ENCODE data around the gene CPM. TPM values are rescaled to one million over a fixed set of nuclear protein-coding genes. Genes with fewer than 3 reads are reported as not detected.

The CPM gene
- polyA plus RNA-seq, 1 experiment = 5.8 TPM

DNA sequence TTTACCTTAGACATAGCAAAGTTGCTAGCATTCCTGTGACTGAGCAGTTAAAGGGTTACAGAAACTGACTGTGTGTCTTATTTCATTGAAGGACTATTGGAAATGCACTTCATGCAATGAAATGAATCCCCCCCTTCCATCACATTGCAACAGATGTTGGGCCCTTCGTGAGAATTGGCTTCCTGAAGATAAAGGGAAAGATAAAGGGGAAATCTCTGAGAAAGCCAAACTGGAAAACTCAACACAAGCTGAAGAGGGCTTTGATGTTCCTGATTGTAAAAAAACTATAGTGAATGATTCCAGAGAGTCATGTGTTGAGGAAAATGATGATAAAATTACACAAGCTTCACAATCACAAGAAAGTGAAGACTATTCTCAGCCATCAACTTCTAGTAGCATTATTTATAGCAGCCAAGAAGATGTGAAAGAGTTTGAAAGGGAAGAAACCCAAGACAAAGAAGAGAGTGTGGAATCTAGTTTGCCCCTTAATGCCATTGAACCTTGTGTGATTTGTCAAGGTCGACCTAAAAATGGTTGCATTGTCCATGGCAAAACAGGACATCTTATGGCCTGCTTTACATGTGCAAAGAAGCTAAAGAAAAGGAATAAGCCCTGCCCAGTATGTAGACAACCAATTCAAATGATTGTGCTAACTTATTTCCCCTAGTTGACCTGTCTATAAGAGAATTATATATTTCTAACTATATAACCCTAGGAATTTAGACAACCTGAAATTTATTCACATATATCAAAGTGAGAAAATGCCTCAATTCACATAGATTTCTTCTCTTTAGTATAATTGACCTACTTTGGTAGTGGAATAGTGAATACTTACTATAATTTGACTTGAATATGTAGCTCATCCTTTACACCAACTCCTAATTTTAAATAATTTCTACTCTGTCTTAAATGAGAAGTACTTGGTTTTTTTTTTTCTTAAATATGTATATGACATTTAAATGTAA, 93.5 kb downstream of the CPM start:
- DNase-seq (ENCODE audit: low read depth) = no peak
- peaks cover 18% of the 10 kb centered on the region for H3K36me3 ChIP-seq (ENCODE audit: control insufficient read depth, insufficient read depth, low read length)
- H3K4me3 ChIP-seq (ENCODE audit: low read depth, low read length) = no peak overlapping the region
- TF ChIP-seq, protein P1, sequence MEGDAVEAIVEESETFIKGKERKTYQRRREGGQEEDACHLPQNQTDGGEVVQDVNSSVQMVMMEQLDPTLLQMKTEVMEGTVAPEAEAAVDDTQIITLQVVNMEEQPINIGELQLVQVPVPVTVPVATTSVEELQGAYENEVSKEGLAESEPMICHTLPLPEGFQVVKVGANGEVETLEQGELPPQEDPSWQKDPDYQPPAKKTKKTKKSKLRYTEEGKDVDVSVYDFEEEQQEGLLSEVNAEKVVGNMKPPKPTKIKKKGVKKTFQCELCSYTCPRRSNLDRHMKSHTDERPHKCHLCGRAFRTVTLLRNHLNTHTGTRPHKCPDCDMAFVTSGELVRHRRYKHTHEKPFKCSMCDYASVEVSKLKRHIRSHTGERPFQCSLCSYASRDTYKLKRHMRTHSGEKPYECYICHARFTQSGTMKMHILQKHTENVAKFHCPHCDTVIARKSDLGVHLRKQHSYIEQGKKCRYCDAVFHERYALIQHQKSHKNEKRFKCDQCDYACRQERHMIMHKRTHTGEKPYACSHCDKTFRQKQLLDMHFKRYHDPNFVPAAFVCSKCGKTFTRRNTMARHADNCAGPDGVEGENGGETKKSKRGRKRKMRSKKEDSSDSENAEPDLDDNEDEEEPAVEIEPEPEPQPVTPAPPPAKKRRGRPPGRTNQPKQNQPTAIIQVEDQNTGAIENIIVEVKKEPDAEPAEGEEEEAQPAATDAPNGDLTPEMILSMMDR (IDR thresholded peaks at IDR 0.05; ENCODE audit: insufficient read depth, low read depth, low read length) = no peak
- ChIA-PET POLR2A (no interaction called here), CTCF (interaction anchor here (0.6 to 1.1 kb wide), 2 partner anchors 28 to 30 kb away, joined by 3 to 4 read pairs; no protein-coding TSS in a partner anchor)
- H3K27me3 ChIP-seq (ENCODE audit: control insufficient read depth, insufficient read depth, low read length) = no peaks in the 10 kb centered on the region

DNA sequence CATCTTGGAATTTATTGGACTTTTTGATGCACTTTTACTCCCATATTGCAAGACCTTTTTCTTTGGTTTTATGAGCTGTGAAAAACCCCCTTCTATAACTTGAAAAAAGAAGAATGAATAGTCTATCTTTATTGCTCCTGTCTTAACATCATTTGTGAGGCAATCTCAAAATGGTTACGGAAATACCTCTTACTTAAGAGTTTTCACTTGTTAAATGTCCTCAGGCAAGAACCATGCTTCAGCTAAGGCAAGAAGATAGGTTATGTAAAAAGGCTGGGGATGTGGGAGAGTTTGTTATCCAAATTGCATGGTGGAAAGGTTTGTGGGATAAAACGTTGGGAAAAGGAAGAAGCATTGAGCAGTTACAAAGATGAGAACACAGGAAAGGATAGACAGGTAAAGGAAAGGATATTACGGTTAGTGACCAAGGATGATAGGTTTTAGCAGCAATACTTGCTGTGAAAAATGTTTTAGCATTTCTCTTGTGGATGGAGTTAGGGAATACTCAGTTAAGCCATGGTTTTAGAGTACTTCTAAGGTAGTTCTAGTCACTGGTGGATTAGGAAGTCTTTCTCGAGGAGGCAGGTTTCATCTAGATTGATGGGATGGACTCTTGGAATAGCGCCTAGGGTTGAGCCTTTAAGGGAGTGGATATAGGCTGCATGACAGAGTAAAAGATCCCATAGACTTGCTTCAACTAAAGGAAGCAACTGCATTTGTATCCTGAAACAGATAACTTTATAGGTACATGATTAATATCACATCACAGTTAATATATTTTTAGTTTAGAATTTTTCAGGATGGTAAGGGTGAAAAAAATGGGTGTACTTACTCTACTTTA, 94.7 kb downstream of the CPM start:
- Histone ChIP-seq H3K36me3 (ENCODE audit: control insufficient read depth, insufficient read depth, low read length) (peaks cover 17% of the 10 kb centered on the region), H3K4me3 (ENCODE audit: low read depth, low read length) (no peak overlapping the region), H3K27me3 (ENCODE audit: control insufficient read depth, insufficient read depth, low read length) (no peaks in the 10 kb centered on the region)
- TF ChIP-seq, protein P1 (IDR thresholded peaks at IDR 0.05; ENCODE audit: insufficient read depth, low read depth, low read length) = no peak
- DNase-seq (ENCODE audit: low read depth) = no peak
- CTCF ChIA-PET = interaction anchor here (1.3 kb wide), 1 partner anchor 10 kb away, joined by 3 read pairs; no protein-coding TSS in a partner anchor
- POLR2A ChIA-PET = interaction anchor here (0.5 kb wide), 1 partner anchor 304 kb away, joined by 9 read pairs; no protein-coding TSS in a partner anchor

DNA sequence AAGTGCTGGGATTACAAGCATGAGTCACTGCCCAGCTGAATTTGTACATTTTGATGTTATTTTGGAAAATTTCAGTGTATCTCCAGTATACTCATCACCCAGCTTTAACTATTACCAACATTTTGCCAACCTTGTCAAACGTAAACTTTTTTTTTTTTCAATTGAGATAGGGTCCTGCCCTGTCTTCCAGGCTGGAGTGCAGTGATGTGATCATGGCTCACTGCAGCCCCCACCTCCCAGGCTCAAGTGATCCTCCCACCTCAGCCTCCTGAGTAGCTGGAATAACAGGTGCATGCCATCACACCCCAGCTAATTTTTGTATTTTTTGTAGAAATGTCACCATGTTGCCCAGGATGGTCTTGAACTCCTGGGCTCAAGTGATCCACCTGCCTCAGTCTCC, 95.8 kb downstream of the CPM start:
- TF ChIP-seq, protein P1 (IDR thresholded peaks at IDR 0.05; ENCODE audit: insufficient read depth, low read depth, low read length) = no peak
- ChIA-PET CTCF (interaction anchor here (0.6 to 1.3 kb wide), 4 partner anchors 9 to 75 kb away, joined by 3 to 4 read pairs (median 3); no protein-coding TSS in a partner anchor), POLR2A (interaction anchor here (0.9 kb wide), 1 partner anchor 25 kb away, joined by 14 read pairs; no protein-coding TSS in a partner anchor)
- no peaks in the 10 kb centered on the region for H3K27me3 ChIP-seq (ENCODE audit: control insufficient read depth, insufficient read depth, low read length)
- no peak for DNase-seq (ENCODE audit: low read depth)
- peaks cover 17% of the 10 kb centered on the region for H3K36me3 ChIP-seq (ENCODE audit: control insufficient read depth, insufficient read depth, low read length)
- no peak overlapping the region for H3K4me3 ChIP-seq (ENCODE audit: low read depth, low read length)

DNA sequence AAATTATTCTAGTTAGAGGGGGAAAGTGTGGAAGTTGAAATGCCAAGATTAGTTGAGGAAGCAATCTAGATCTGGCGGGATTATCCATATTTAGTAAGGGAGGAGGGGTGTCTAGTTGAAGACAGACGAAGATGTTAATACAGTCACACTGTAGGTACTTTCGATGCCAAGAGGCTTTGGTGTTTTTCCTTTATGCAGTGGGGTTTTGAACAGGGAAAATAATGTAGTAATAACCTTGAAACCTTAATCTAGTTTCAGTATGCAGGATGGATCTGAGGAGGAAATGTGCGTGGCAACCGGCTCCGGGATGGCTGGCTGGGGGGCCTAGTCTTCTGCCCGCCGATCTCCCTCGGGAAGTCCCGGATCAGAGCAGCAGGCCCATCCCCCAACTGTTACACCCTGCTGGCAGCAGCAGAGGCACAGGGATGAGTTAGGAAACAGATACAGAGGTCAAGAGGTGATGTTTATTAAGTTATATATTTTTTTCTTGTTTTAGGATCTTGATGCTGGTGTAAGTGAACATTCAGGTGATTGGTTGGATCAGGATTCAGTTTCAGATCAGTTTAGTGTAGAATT, 97.5 kb downstream of the CPM start:
- no peak for DNase-seq (ENCODE audit: low read depth)
- no peak overlapping the region for H3K4me3 ChIP-seq (ENCODE audit: low read depth, low read length)
- peaks cover 17% of the 10 kb centered on the region for H3K36me3 ChIP-seq (ENCODE audit: control insufficient read depth, insufficient read depth, low read length)
- no peaks in the 10 kb centered on the region for H3K27me3 ChIP-seq (ENCODE audit: control insufficient read depth, insufficient read depth, low read length)
- TF ChIP-seq, protein P1 (IDR thresholded peaks at IDR 0.05; ENCODE audit: insufficient read depth, low read depth, low read length) = no peak
- ChIA-PET POLR2A (no interaction called here), CTCF (no interaction called here)
